Neural cell (in vitro differentiated cells): ENCODE results near the gene ARL15. TPM values are rescaled to one million over a fixed set of nuclear protein-coding genes. Genes with fewer than 3 reads are reported as not detected.

Experiments used
- H2AFZ ChIP-seq: fragments of 200-600, 300-800 bp; sonication (generic), shearing (Covaris generic); 2 replicates; pipeline ENCODE4 v1.6.0; 2014; ENCODE audit warnings: low read depth, mild to moderate bottlenecking, antibody characterized with exemption, low read length, moderate library complexity
- H3F3A ChIP-seq: fragments of 200-600 bp; shearing (Covaris generic); 2 replicates; pipeline ENCODE4 v1.6.1; 2016; ENCODE audit warnings: mild to moderate bottlenecking, moderate library complexity, mixed read lengths, antibody characterized with exemption, low read length; ENCODE audit not compliant: insufficient read depth, poor library complexity, severe bottlenecking
- H3K27ac ChIP-seq: fragments of 200-600, 300-800 bp; sonication (generic), shearing (Covaris generic); 2 replicates; pipeline ENCODE4 v1.5.1; 2014; ENCODE audit warnings: mild to moderate bottlenecking, low read length, moderate library complexity
- H3K27me3 ChIP-seq: fragments of 300-800, 200-600 bp; sonication (generic), shearing (Covaris generic); 2 replicates; pipeline ENCODE4 v1.6.0; 2014; ENCODE audit warnings: mild to moderate bottlenecking, low read depth, low read length, moderate library complexity; ENCODE audit not compliant: insufficient read depth
- H3K36me3 ChIP-seq: fragments of 300-800, 200-600 bp; sonication (generic), shearing (Covaris generic); 2 replicates; pipeline ENCODE4 v1.5.1; 2014; ENCODE audit warnings: mild to moderate bottlenecking, antibody characterized with exemption, low read length, moderate library complexity; ENCODE audit not compliant: insufficient read depth
- H3K4me2 ChIP-seq: fragments of 300-800, 200-600 bp; sonication (generic), shearing (Covaris generic); 2 replicates; pipeline ENCODE4 v1.6.0; 2014; ENCODE audit warnings: mild to moderate bottlenecking, low read length
- H3K4me3 ChIP-seq: fragments of 300-800, 200-600 bp; sonication (generic), shearing (Covaris generic); 2 replicates; pipeline ENCODE4 v1.5.1; 2014; ENCODE audit warnings: mild to moderate bottlenecking, low read length, moderate library complexity
- H3K79me2 ChIP-seq: fragments of 200-600 bp; shearing (Covaris generic); replicated peaks from 2 replicates; pipeline ENCODE4 v1.6.0; 2014; ENCODE audit warnings: mild to moderate bottlenecking, low read length, moderate library complexity; ENCODE audit not compliant: insufficient read depth
- H3K9ac ChIP-seq: fragments of 300-800, 200-600 bp; sonication (generic), shearing (Covaris generic); 2 replicates; pipeline ENCODE4 v1.6.1; 2016; ENCODE audit warnings: mild to moderate bottlenecking, low read length, mixed read lengths
- H3K9me2 ChIP-seq: fragments of 200-600 bp; shearing (Covaris generic); 2 replicates; pipeline ENCODE4 v1.6.1; 2016; ENCODE audit warnings: mild to moderate bottlenecking, low read length, mixed read lengths; ENCODE audit not compliant: insufficient read depth
- H3K9me3 ChIP-seq: fragments of 200-600, 300-800 bp; sonication (generic), shearing (Covaris generic); 2 replicates; pipeline ENCODE4 v1.6.1; 2016; ENCODE audit warnings: mild to moderate bottlenecking, mixed run types, low read length, moderate library complexity, mixed read lengths
- H4K20me1 ChIP-seq: fragments of 200-600 bp; shearing (Covaris generic); 2 replicates; pipeline ENCODE4 v1.6.1; 2016; ENCODE audit warnings: mild to moderate bottlenecking, mixed run types; ENCODE audit not compliant: insufficient read depth
- CTCF ChIP-seq: fragments of 450-650 bp; IDR thresholded peaks from 2 replicates; pipeline ENCODE4 v1.5.1; 2014; ENCODE audit warnings: antibody characterized with exemption, mild to moderate bottlenecking, moderate library complexity; ENCODE audit not compliant: poor library complexity, severe bottlenecking
- EP300 ChIP-seq: fragments of 450-650 bp; conservative IDR thresholded peaks from 2 replicates; pipeline ENCODE4 v1.6.1; 2014; ENCODE audit warnings: antibody characterized with exemption, mild to moderate bottlenecking, moderate library complexity; ENCODE audit not compliant: poor library complexity, severe bottlenecking
- EZH2 ChIP-seq: fragments of 200-600, 300-800 bp; shearing (Covaris generic), sonication (generic); IDR thresholded peaks from 2 replicates; pipeline ENCODE4 v1.6.1; 2014; ENCODE audit warnings: antibody characterized with exemption, low read length, borderline replicate concordance, mild to moderate bottlenecking; ENCODE audit not compliant: insufficient read depth, poor library complexity, severe bottlenecking
- MXI1 ChIP-seq: fragments of 450-650 bp; conservative IDR thresholded peaks from 2 replicates; pipeline ENCODE4 v1.6.1; 2014; ENCODE audit warnings: antibody characterized with exemption, mild to moderate bottlenecking; ENCODE audit not compliant: poor library complexity, severe bottlenecking
- POLR2AphosphoS5 ChIP-seq: IDR thresholded peaks from 2 replicates; pipeline ENCODE4 v1.6.1; 2012
- RAD21 ChIP-seq: fragments of 450-650 bp; conservative IDR thresholded peaks from 2 replicates; pipeline ENCODE4 v1.6.1; 2014; ENCODE audit warnings: antibody characterized with exemption, mild to moderate bottlenecking, moderate library complexity
- REST ChIP-seq: IDR thresholded peaks from 2 replicates; pipeline ENCODE4 v1.6.1; 2012; ENCODE audit warnings: borderline replicate concordance
- SMC3 ChIP-seq: fragments of 450-650 bp; conservative IDR thresholded peaks from 2 replicates; pipeline ENCODE4 v1.6.1; 2014; ENCODE audit warnings: antibody characterized with exemption, mild to moderate bottlenecking, moderate library complexity; ENCODE audit not compliant: poor library complexity
- TAF1 ChIP-seq: IDR thresholded peaks from 2 replicates; pipeline ENCODE4 v1.6.1; 2012; ENCODE audit warnings: low read depth
- polyA plus RNA-seq: library from polyadenylated mRNA; depleted of rRNA; stranded (reverse); fragments of >200 nt; gene quantifications from 2 replicates; pipeline ENCODE4 v1.2.3, GENCODE V29; 2014

Gene ARL15
- polyA plus RNA-seq, 1 donor from 2014 or later, result 51.9 TPM

- TF ChIP-seq RAD21 (no peak), MXI1 (no peak), POLR2AphosphoS5 (no peak)
Measured at GRCh38 chr5:54160329-54160728, 150.0 kb downstream of the ARL15 start (continued).

- no peaks in the 10 kb centered on the region for H3K36me3 ChIP-seq
- no peak overlapping the region for H2AFZ ChIP-seq
- H3K9ac ChIP-seq, result no peak overlapping the region
- no peaks in the 10 kb centered on the region for H3K79me2 ChIP-seq
- no peak overlapping the region for H3K4me2 ChIP-seq
- no peaks in the 10 kb centered on the region for H4K20me1 ChIP-seq
- no peaks in the 10 kb centered on the region for H3K9me3 ChIP-seq
- no peaks in the 10 kb centered on the region for H3F3A ChIP-seq
- no peaks in the 10 kb centered on the region for H3K9me2 ChIP-seq
- H3K4me3 ChIP-seq, result no peak overlapping the region
- no peak for TF ChIP-seq POLR2AphosphoS5
- TF ChIP-seq TAF1, result no peak
- TF ChIP-seq MXI1, result no peak
- TF ChIP-seq REST, result no peak
- TF ChIP-seq EZH2, result no peak
- no peak for TF ChIP-seq CTCF
- TF ChIP-seq EP300, result no peak
- no peak for TF ChIP-seq RAD21
- no peak for TF ChIP-seq SMC3
- no peak overlapping the region for H3K27ac ChIP-seq
- H3K27me3 ChIP-seq, result no peaks in the 10 kb centered on the region
Measured at GRCh38 chr5:54159893-54160195, 150.5 kb downstream of the ARL15 start.

- Histone ChIP-seq H3K9me2 (no peaks in the 10 kb centered on the region), H3K9ac (no peak overlapping the region), H3K79me2 (no peaks in the 10 kb centered on the region), H3K27ac (no peak overlapping the region), H3F3A (no peaks in the 10 kb centered on the region), H3K9me3 (no peaks in the 10 kb centered on the region), H3K4me3 (no peak overlapping the region), H3K4me2 (no peak overlapping the region), H2AFZ (no peak overlapping the region), H3K36me3 (no peaks in the 10 kb centered on the region), H4K20me1 (no peaks in the 10 kb centered on the region), H3K27me3 (no peaks in the 10 kb centered on the region)
- TF ChIP-seq TAF1, result no peak
- no peak for TF ChIP-seq EZH2
- no peak for TF ChIP-seq RAD21
- TF ChIP-seq POLR2AphosphoS5, result no peak
- TF ChIP-seq MXI1, result no peak
- no peak for TF ChIP-seq REST
- no peak for TF ChIP-seq CTCF
- TF ChIP-seq EP300, result no peak
- no peak for TF ChIP-seq SMC3
Measured at GRCh38 chr5:54159153-54159892, 151.1 kb downstream of the ARL15 start.
